ENCODE data around the gene ABCC6.

DNA sequence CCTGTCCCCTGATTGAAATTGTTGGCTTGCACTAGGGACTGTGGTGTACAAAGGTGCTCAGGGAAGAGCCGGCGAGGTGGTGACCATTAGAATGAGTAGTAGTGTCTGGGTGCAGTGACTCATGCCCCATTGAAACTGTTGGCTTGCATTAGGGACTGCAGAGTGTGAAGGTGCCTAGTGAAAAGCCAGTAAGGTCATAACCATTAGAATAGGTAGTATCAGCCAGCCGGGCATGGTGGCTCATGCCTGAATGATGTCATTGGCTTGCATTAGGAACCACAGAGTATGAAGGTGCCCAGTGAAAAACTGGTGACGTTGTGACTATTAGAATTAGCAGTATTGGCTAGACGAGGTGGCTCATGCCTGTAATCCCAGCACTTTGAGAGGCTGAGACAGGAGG lies 78.9 kb downstream of the ABCC6 start:
- no peak for TF ChIP-seq CTCF (conservative IDR thresholded peaks at IDR 0.05; ENCODE audit: low read depth, low read length)
- TF ChIP-seq EZH2 (IDR thresholded peaks at IDR 0.05; ENCODE audit: borderline replicate concordance, low read depth, low read length, poor library complexity, severe bottlenecking): no peak
